MCF 10A (cell line): Measurements from ENCODE around the gene GCC2. TPM values are rescaled to one million over a fixed set of nuclear protein-coding genes. Genes with fewer than 3 reads are reported as not detected.
"Not testable (repeated sequence)": the region's sequence is repeated elsewhere in the genome, so short reads cannot be mapped to it uniquely, and the experiment has no call there.

ENCODE experiments used
- BruUV-seq: library from RNA; stranded (reverse); fragments of 400-500 nt; replicated peaks from 2 replicates; lab custom pipeline; 2021; lab: Mats Ljungman, UMichigan
- CTCF ChIA-PET: fragments of 300-600 bp; sonication (Branson Sonifier 250); formaldehyde crosslinking; extraction: SDS; loops from one replicate; lab custom pipeline; 2021; ENCODE audit warnings: antibody characterized with exemption, inconsistent platforms; lab: Yijun Ruan, JAX
- POLR2A ChIA-PET: fragments of 300-600, 350-650 bp; sonication (Branson Sonifier 250); formaldehyde crosslinking; extraction: SDS; loops from one replicate; lab custom pipeline; 2020; ENCODE audit warnings: antibody characterized with exemption, inconsistent platforms; lab: Yijun Ruan, JAX
- DNase-seq: peaks from one replicate; pipeline ENCODE4 v3.0.0-alpha.2; 2018; ENCODE audit not compliant: unreplicated experiment
- H3K27ac Mint-ChIP-seq: one replicate; pipeline ENCODE4 v1.8.0; 2022; ENCODE audit warnings: mild to moderate bottlenecking, low read depth, mixed read lengths; ENCODE audit not compliant: unreplicated experiment
- H3K27me3 Mint-ChIP-seq: one replicate; pipeline ENCODE4 v1.8.0; 2022; ENCODE audit warnings: mixed read lengths; ENCODE audit not compliant: insufficient read depth, unreplicated experiment
- H3K36me3 Mint-ChIP-seq: one replicate; pipeline ENCODE4 v1.8.0; 2022; ENCODE audit warnings: mild to moderate bottlenecking, moderate library complexity, mixed read lengths; ENCODE audit not compliant: insufficient read depth, unreplicated experiment
- H3K4me1 Mint-ChIP-seq: one replicate; pipeline ENCODE4 v1.8.0; 2022; ENCODE audit warnings: mixed read lengths; ENCODE audit not compliant: insufficient read depth, unreplicated experiment
- H3K4me3 Mint-ChIP-seq: one replicate; pipeline ENCODE4 v1.8.0; 2022; ENCODE audit warnings: mild to moderate bottlenecking, moderate library complexity, mixed read lengths; ENCODE audit not compliant: unreplicated experiment
- H3K9me3 Mint-ChIP-seq: one replicate; pipeline ENCODE4 v1.8.0; 2022; ENCODE audit warnings: mixed read lengths; ENCODE audit not compliant: unreplicated experiment
- intact Hi-C: fragments of 100-400 bp; cut with micrococcal nuclease; formaldehyde crosslinking; loops from 2 replicates; pipeline ENCODE4 v1.14.1; 2022
- total RNA-seq: library from RNA; stranded (reverse); gene quantifications from 2 replicates; pipeline ENCODE4 v1.2.3, GENCODE V29; 2022
- TF ChIP-seq, protein P1 (sequence below): fragments of 200-600 bp; IDR thresholded peaks from one replicate; pipeline ENCODE4 v1.8.0; 2022; ENCODE audit warnings: antibody characterized with exemption, mild to moderate bottlenecking; ENCODE audit not compliant: unreplicated experiment

The GCC2 gene
- total RNA-seq, 1 experiment from 2014 or later, result 29.8 TPM

DNA sequence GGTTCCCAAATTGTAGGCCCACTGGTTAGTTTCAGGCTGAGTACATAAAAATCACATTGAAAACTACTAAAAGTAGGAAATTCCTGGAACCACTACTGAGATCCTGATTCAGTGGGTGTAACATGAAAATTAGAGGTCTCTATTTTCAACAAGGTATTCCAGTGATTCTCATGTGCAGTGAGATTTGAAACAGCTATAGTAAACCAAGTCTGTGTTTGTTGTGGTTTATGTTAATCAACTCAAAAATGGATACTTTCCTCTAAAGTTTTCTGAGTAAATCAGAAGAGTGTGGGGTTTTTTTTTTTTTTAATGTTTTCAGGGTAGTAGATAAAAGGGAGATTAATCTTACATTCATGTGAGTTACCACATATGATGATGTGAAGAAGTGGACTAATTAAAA is 42.8 kb downstream of the GCC2 start:
- TF ChIP-seq, protein P1, sequence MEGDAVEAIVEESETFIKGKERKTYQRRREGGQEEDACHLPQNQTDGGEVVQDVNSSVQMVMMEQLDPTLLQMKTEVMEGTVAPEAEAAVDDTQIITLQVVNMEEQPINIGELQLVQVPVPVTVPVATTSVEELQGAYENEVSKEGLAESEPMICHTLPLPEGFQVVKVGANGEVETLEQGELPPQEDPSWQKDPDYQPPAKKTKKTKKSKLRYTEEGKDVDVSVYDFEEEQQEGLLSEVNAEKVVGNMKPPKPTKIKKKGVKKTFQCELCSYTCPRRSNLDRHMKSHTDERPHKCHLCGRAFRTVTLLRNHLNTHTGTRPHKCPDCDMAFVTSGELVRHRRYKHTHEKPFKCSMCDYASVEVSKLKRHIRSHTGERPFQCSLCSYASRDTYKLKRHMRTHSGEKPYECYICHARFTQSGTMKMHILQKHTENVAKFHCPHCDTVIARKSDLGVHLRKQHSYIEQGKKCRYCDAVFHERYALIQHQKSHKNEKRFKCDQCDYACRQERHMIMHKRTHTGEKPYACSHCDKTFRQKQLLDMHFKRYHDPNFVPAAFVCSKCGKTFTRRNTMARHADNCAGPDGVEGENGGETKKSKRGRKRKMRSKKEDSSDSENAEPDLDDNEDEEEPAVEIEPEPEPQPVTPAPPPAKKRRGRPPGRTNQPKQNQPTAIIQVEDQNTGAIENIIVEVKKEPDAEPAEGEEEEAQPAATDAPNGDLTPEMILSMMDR, result no peak
- H3K36me3 Mint-ChIP-seq, result peaks cover 59% of the 10 kb centered on the region
- no peak overlapping the region for H3K27ac Mint-ChIP-seq
- no peak overlapping the region for H3K4me3 Mint-ChIP-seq
- CTCF ChIA-PET, result interaction anchor here (0.6 to 2.0 kb wide), 7 partner anchors 16 to 141 kb away, joined by 3 to 11 read pairs (median 5); no protein-coding TSS in a partner anchor
- no peaks in the 10 kb centered on the region for H3K27me3 Mint-ChIP-seq
- intact Hi-C loops, result loop anchor here (2.0 to 5.0 kb wide), 4 partner anchors 41 to 145 kb away; no protein-coding TSS in a partner anchor
- POLR2A ChIA-PET, result interaction anchor here (0.7 to 3.4 kb wide), 11 partner anchors 42 to 276 kb away, joined by 3 to 32 read pairs (median 3); partner anchors contain the start of genes GCC2, LIMS1 and RANBP2
- no peaks in the 10 kb centered on the region for H3K9me3 Mint-ChIP-seq
- DNase-seq, result no peak
- peaks cover 11% of the 10 kb centered on the region for H3K4me1 Mint-ChIP-seq
- BruUV-seq, result no TSS peak

DNA sequence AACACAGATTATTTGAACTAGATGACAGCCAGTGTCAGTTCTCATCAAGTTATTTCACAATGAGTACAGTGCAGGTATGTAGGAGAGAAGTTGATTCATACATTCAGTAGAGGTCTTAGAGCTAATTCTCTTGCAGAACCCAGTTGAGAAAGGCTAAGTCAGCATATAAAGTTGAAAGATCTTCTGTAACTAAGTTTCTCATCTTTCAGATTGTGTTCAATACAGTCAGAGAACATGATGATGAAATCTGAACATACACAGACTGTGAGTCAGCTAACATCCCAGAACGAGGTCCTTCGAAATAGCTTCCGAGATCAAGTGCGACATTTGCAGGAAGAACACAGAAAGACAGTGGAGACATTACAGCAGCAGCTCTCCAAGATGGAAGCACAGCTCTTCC is 43.4 kb downstream of the GCC2 start:
- peak; percentile 90 for DNase-seq
- H3K27ac Mint-ChIP-seq, result no peak overlapping the region
- intact Hi-C loops, result loop anchor here (2.0 to 5.0 kb wide), 4 partner anchors 40 to 145 kb away; no protein-coding TSS in a partner anchor
- H3K9me3 Mint-ChIP-seq, result no peaks in the 10 kb centered on the region
- CTCF ChIA-PET, result interaction anchor here (0.6 to 2.0 kb wide), 8 partner anchors 17 to 141 kb away, joined by 3 to 11 read pairs (median 4); no protein-coding TSS in a partner anchor
- peak overlapping the region; percentile 6 for H3K4me3 Mint-ChIP-seq
- peaks cover 58% of the 10 kb centered on the region for H3K36me3 Mint-ChIP-seq
- H3K4me1 Mint-ChIP-seq, result peaks cover 11% of the 10 kb centered on the region
- TF ChIP-seq, protein P1, result no peak
- no TSS peak for BruUV-seq
- H3K27me3 Mint-ChIP-seq, result no peaks in the 10 kb centered on the region
- POLR2A ChIA-PET, result interaction anchor here (0.7 to 3.4 kb wide), 15 partner anchors 8 to 276 kb away, joined by 3 to 32 read pairs (median 3); partner anchors contain the start of genes GCC2, LIMS1 and RANBP2

DNA sequence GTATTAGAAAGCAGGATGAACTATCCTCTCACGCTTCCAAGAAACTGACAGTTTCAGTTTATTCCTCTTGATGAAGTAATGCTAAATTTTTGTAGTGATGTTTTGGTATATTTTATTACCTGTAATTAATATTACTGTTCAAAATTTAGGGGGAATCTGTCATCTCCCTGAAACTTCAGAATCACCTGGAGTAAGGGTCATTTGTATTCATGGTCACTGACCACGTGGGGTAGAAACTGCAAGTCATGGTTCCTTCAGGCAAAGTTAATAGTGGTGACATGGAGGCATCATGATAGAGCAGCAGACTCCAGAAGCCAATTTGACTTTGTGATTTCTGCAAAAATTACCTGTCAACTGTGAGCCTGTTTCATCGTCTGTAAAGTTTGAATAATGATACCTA is 47.2 kb downstream of the GCC2 start:
- H3K9me3 Mint-ChIP-seq, POLR2A ChIA-PET, BruUV-seq, intact Hi-C loops, H3K27me3 Mint-ChIP-seq, DNase-seq, H3K4me1 Mint-ChIP-seq, CTCF ChIA-PET, H3K4me3 Mint-ChIP-seq, H3K27ac Mint-ChIP-seq: not testable (repeated sequence)
- H3K36me3 Mint-ChIP-seq, result peaks cover 60% of the 10 kb centered on the region

DNA sequence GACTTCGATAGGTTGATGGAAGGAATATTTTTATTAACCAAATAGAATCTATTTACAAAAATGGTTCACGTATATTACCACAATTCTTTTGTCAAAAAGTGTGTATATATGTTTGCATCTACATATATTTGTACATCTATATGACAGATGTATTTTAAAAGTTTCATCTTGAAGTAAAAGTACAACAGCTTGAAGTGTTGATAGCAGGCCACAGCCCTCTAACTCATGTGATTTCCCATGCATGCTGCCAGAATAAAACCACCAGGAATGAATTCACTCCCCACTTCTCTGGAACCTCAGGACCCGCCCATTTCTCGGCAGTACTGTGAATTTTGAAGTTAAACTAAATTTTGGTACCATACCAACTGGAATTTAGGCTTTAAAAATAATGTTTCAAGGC is 58.6 kb downstream of the GCC2 start:
- DNase-seq, H3K9me3 Mint-ChIP-seq, H3K27me3 Mint-ChIP-seq, H3K27ac Mint-ChIP-seq, H3K4me3 Mint-ChIP-seq, intact Hi-C loops, H3K4me1 Mint-ChIP-seq, CTCF ChIA-PET, POLR2A ChIA-PET, BruUV-seq: not testable (repeated sequence)
- peaks cover 62% of the 10 kb centered on the region for H3K36me3 Mint-ChIP-seq

DNA sequence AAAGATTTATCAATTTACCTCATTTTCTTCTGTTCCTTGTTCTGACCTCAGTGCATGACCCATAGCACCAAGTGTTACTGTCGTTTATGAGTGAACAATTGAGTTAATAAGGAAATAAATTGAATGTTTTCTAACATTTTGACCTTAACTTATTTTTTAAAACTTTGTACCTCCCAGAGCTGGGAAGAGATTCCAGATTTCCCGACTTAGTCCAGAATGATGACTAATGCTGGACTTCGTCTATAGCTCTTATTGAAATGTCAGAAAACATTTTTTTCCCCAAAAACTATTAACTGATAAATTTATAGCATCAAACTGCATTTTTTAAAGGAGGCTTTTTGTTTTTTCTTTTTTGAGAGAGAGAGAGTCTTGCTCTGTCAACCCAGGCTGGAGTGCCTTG is 63.4 kb downstream of the GCC2 start:
- peaks cover 20% of the 10 kb centered on the region for H3K36me3 Mint-ChIP-seq
- intact Hi-C loops, H3K27ac Mint-ChIP-seq, CTCF ChIA-PET, H3K9me3 Mint-ChIP-seq, H3K4me1 Mint-ChIP-seq, DNase-seq, H3K27me3 Mint-ChIP-seq, POLR2A ChIA-PET, H3K4me3 Mint-ChIP-seq, BruUV-seq: not testable (repeated sequence)

DNA sequence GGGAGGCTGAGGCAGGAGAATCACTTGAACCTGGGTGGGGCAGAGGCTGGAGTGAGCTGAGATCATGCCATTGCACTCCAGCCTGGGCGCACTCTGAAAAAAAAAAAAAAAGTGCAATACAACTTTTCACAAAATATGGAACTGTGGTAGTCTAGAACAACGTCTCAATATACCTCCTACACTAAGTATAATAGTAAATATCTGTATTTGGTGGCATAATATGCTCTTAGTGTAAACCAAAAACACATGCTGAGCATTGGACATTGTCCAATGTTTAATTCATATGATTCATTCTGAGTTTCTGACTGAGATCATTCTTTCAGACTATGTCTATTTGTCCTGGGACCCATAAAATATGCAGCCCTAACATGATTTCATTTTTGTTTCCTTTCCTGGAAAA is 65.5 kb downstream of the GCC2 start:
- H3K9me3 Mint-ChIP-seq, H3K27ac Mint-ChIP-seq, H3K4me1 Mint-ChIP-seq, H3K4me3 Mint-ChIP-seq, intact Hi-C loops, BruUV-seq, H3K27me3 Mint-ChIP-seq, DNase-seq, CTCF ChIA-PET: not testable (repeated sequence)
- POLR2A ChIA-PET, result interaction anchor here (0.7 kb wide), 1 partner anchor 23 kb away, joined by 3 read pairs; no protein-coding TSS in a partner anchor
- H3K36me3 Mint-ChIP-seq, result peaks cover 15% of the 10 kb centered on the region

DNA sequence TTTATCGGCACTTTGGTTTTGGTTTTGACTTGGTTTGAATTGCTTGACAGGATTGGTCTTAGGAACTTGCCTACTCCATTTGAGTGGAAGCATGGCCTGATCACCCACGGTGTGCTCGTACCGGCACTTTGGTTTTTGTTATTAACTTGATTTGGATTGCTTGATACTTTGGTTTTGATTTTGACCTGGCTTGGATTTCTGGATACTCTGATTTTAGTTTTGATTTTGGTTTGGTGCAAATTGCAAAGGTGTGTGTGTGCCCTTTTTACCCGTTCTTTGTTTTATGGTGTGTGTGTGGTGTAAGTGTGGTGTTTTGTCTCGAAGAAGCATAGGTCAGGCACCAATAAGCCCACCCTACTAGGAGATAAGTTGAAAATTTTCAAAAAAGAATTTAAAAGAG is 75.7 kb downstream of the GCC2 start:
- DNase-seq, H3K27ac Mint-ChIP-seq, intact Hi-C loops, H3K36me3 Mint-ChIP-seq, CTCF ChIA-PET, H3K4me1 Mint-ChIP-seq, H3K27me3 Mint-ChIP-seq, BruUV-seq, POLR2A ChIA-PET, H3K4me3 Mint-ChIP-seq, H3K9me3 Mint-ChIP-seq: not testable (repeated sequence)

DNA sequence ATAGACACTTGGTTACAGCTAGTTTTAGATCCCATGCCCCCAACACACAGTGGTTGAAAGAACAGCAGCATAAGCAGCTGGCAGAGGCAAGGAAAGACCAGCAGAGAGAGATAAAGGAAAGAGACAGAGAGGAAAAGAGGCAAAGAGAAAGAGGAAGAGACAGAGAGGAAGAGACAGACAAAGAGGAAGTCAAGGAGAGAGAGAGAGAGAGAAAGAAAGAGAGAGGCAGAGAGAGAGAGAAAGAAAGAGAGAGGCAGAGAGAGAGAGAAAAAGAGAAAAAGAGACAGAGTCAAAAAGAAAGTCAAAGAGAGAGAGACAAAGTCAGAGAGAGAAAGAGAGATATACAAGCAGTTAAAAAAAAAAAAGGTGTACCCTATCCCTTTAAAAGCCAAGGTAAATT is 76.3 kb downstream of the GCC2 start:
- DNase-seq, intact Hi-C loops, H3K4me3 Mint-ChIP-seq, POLR2A ChIA-PET, H3K4me1 Mint-ChIP-seq, CTCF ChIA-PET, H3K27me3 Mint-ChIP-seq, BruUV-seq, H3K36me3 Mint-ChIP-seq, H3K9me3 Mint-ChIP-seq: not testable (repeated sequence)
- peak overlapping the region; percentile 50 for H3K27ac Mint-ChIP-seq
